ENCODE data around the gene FYB1. TPM values are rescaled to one million over a fixed set of nuclear protein-coding genes. Genes with fewer than 3 reads are reported as not detected.

FYB1 gene
- total RNA-seq, 1 donor from 2014 or later: 1.6 TPM

DNA sequence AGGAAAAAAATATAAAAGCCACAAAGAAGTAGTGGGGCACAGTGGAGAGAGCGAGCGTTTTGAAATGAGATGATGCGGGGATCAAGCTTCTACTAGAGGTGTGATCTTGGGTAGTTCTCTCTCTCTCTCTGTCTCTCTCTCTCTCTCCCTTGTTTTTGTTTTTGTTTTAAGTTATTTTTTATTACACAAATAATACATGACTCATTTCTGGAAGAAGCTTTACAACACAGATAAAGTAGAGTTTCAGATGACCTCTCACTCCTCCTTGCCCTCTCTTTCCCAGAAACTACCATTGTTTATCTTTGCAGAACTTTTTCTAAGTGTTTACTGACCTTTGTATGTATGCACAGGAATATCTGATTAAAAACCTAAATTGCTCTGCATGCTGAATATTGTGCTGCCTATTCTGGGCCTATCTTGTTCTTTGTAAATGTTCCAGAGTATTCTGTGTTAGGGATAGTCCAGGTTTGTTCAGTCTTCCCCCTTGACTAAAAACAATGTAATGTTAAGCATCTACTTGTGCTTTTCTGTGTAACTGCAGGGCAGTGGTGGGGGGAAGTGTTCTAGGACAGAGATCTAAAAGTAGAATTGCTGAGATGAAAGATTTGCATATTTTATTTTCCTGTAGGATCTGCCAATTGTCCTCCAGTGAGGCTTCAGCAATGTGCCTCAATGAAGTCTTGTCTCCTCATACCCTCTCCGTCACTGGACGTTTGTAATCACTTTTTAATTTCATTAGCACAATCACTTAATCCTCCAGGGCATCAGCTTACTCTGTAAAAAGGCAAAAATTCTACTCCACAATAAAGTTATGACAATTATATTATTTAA, 52.0 kb downstream of the FYB1 start:
- DNase-seq (ENCODE audit: low spot score in 2 of 2): no peak
- FAIRE-seq: no peak

DNA sequence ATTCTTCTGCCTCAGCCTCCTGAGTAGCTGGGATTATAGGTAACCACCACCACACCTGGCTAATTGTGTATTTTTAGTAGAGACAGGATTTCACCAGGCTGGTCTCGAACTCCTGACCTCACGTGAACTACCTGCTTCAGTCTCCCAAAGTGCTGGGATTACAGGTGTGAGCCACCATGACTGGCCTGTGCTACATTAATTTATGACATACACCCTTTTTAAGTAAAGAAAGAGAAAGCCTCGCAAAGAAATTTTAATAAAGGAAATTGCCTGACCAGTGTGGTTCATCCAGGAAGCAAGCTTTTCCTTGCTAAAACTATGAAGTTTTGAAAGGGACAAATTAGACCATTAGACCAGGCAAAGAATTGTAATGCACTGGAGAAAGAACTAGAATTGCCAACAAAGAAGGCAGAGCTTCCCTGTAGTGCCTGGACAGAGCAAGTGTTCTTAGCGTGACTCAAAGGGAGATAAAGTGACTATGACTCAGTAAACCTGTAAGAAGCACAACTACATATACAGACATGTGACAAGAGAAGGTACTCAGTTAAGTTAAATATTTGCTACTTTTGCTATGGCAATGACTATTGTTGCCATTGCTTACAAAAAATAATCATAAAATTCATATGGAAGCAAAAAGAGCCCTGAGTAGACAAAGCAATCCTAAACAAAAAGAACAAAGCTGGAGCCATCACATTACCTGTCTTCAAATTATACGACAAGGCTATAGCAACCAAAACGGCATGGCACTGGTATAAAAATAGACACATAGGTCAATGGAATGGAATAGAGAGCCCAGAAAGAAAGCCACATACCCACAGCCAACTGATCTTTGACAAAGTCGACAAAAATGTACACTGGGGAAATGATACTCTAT, 54.6 kb downstream of the FYB1 start:
- FAIRE-seq (no peak), DNase-seq (ENCODE audit: low spot score in 2 of 2) (no peak)

DNA sequence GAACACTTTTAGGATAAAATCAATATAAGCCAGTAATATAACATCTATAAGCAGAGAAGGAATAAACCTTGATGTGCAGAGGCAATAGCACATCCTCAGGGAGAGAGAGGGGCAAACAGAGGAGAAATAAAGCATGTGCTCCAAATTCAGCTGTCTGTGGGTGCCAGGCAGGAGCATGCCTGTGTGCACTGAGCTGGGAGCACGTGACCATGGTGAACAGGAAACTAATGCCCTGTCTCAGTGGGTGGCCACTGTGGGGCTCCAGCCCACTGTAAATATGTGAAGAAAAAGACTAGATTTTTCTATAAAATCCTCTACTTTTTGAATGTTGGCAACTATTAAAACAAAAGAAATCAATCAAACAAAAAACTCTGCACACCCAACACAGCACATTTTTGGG, 55.3 kb downstream of the FYB1 start:
- no peak for FAIRE-seq
- no peak for DNase-seq (ENCODE audit: low spot score in 2 of 2)

DNA sequence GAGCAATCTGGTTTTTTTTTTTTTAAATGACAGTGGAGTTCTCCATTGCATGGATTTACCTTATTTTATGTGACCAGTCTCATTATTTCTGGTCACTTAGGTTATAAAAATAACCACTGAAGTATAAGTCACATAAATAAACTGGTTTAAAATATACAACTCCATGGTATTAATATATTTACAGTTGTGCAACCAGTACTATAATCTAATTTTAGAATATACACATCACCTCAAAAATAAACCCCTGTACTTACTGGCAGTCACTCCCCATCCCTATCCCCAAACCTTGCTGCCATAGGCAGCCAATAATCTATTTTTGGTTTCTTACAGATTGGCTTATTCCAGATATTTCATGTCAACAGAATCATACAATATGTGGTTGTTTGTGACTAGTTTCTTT, 57.8 kb downstream of the FYB1 start:
- DNase-seq (ENCODE audit: low spot score in 2 of 2) (no peak), FAIRE-seq (no peak)

DNA sequence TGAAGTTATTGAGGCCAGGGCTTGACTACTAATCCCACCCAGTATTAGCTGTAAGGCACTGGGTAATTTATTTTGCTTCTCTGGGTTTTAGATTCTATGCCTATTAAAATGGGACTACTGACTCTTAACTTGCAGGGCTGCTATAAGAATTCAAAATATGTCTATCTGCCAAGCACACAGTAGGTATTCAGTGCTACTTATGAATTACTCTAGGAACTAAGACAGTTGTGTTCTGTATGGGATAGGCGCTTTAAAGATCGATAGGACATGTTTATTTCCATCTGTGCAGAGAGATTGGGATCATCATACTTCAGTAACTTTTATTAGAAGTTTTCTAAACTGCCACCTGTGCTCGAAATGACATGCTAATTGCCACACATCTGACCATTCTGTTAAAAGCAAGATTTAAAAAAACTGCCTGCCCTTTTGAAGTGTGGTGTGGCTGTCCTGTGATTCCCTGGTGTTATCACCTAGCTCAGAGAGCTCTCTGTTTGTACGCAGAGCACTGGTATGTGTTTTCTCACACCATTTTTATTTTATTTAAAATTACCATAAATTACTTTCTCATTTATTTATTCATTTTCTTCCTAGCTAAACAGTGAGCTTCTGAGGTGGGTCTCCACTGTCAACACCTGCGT, 58.7 kb downstream of the FYB1 start:
- FAIRE-seq (no peak), DNase-seq (ENCODE audit: low spot score in 2 of 2) (no peak)

DNA sequence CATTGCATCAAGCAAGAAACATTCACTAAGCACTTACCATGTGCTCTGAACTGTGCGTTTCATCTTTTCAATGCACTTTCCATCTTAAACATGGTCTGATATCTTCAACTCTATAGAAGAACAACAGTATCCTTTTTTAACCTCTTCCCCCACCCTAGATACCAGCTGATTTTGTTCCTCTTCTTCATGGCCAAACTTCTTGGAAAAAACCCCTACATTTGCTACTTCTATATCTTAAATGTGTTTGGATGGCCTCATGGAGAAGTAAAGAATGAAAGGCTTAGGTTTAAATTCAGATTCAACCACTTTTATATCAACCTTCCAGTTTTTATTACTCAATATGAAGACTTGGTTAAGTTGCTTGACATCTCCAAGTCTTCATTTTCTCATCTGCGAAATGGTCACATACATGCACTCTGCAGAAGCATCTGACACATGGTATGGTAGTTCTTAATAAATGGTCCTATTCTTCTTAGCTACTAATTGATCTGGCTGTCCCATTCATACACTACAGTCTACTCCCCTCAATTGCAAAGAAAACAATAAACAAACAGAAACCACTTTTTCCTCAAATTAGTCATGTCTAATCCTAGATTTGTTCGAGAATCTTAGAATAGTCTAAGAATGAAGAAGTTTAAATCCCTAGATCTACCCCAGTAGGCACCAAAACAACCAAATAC, 59.4 kb downstream of the FYB1 start:
- no peak for DNase-seq (ENCODE audit: low spot score in 2 of 2)
- FAIRE-seq: no peak

DNA sequence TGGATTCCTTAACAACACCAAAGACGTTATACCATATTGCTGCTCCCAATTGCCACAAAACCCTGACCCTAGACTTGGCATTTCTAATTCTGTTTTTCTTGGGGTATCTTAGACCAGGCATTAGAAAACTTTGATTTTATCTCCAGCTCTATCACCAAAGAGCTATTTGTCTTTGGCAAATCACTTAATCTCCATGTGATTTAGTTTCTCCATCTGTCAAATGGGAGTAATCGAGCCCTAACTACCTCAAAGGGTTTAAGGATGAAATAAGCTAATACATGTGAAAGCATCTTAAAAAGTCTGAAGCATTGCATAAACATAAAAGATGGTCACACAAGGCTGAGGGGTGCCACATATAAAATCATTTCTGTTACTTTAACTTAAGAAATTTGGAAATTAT, 60.6 kb downstream of the FYB1 start:
- FAIRE-seq: no peak

DNA sequence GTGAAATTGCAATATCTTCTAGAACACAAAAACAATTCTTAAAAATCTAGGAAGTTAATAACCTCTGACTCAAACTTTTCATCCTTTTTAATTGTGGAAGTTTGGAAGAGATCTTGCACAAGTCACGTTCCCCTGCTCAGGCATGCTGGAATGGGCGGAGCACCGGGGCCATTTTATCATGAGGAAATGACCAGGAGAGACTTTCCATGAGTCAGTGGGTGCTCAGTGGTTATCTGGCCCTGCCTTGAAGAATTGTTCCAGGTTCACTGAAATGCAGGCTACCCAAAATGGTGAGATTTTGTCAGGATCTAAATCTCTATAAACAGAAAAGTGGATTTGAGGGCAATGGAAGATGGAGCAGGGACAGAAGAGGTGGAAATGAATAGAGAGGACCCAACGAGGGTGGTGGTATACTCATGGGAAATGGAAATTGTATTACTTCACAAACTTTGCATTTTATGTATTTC, 61.2 kb downstream of the FYB1 start:
- DNase-seq (ENCODE audit: low spot score in 2 of 2) (no peak), FAIRE-seq (no peak)

More for the DNA sequence above, 60.6 kb downstream of the FYB1 start:
- DNase-seq (ENCODE audit: low spot score in 2 of 2): no peak

DNA sequence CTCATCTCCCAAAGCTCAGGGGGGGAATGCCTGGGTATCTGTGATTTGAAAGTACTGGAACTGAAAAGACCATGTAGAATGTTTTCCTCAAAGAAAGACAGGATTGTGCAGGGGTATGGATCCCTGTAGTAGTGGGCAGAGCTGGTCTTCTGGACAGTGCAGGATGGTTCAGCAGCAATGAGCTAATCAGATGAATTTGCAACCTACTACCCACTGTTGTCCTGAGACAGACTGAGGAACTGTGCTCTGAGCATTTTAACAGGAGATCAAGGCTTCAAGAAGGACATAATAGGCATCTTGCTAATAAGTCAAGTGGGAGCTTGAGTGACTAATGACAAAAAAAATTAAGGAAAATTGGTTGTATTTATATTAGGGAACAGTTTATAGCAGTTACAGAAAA, 61.7 kb downstream of the FYB1 start:
- FAIRE-seq (no peak), DNase-seq (ENCODE audit: low spot score in 2 of 2) (no peak)

DNA sequence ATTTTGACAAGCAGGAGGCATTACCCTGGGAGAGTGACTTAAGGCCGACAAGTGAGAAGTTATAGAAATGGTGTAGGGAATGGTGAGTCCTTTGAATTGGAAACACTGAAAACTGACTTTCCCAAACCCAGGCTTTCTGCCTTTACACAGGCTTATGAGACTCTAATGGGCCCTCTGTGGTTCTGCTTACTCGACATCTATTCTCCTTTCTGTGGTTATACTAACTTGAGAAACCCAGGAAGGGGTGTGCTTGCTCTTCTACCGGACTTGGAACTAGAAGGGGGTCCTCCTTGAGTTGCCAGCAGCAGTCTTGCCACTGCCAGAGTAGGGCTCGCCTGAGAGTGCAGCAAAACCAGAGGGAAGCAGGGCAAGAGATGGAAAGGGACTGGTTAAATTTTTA, 63.3 kb downstream of the FYB1 start:
- FAIRE-seq: no peak
- DNase-seq (ENCODE audit: low spot score in 2 of 2): no peak

DNA sequence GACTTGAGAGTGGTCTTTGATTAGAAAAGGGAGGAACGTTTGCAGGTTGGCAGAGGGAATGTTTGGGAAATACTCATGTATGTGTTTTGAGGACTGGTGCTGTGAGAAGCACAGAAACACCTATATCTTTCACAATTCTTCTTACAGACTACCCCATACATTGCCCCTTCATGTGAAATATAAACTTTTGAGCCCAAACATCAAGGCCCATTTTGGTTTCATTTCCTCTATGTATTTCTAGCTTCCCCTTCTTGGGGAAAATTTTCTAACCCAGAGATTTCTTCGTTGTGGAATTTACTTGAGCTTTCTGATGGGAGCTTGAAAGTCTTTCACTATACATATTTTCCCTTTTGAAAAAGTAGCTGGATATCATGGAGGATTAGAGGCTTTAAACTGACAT, 67.6 kb downstream of the FYB1 start:
- no peak for DNase-seq (ENCODE audit: low spot score in 2 of 2)
- no peak for FAIRE-seq

DNA sequence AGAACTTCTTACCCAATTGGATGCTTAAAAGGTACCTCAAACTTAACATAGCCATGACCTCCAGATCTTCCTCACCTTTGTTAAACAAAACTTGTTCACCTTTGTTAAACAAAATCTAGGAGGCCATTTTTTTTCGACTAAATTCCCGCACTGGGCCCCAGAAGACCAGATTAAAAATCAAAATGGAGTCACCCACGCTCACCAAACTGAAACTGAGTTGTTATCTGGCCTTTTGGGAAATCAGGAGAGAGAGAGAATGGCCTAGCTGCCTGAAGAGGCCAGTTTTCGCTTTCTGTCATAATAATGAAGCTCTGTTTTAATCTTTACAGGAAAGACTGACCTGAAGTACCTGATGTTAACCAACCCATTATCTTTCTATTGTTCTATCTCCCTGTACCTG, 69.4 kb downstream of the FYB1 start:
- no peak for FAIRE-seq
- no peak for DNase-seq (ENCODE audit: low spot score in 2 of 2)

DNA sequence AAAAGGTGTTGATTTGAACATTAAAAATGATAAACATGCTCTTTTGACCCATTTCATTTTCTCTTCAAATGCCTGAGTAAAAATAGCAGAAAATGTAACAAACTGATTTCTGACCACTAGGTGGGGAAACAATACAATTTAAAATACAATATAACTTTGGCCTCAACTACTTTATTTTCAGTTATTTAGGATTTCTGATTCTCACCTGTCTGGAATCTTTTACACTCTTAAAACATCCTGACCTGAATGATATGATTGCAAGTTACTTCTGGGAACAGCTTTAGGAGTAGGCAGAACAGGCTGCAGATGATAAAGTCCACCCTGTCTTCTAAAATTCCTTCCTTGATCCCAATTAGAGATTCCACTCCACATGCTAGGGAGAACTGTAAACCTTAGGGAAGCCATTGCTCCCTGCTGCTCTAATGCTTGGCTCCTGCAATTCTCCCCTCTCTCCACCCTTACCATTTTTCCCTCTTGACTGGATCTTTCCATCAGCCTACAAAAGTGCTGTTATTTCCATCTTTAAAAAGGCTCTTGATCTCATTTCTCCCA, 70.3 kb downstream of the FYB1 start:
- FAIRE-seq: peak; percentile 89
- DNase-seq (ENCODE audit: low spot score in 2 of 2): peak in 1 of 2 donors; percentile 7

DNA sequence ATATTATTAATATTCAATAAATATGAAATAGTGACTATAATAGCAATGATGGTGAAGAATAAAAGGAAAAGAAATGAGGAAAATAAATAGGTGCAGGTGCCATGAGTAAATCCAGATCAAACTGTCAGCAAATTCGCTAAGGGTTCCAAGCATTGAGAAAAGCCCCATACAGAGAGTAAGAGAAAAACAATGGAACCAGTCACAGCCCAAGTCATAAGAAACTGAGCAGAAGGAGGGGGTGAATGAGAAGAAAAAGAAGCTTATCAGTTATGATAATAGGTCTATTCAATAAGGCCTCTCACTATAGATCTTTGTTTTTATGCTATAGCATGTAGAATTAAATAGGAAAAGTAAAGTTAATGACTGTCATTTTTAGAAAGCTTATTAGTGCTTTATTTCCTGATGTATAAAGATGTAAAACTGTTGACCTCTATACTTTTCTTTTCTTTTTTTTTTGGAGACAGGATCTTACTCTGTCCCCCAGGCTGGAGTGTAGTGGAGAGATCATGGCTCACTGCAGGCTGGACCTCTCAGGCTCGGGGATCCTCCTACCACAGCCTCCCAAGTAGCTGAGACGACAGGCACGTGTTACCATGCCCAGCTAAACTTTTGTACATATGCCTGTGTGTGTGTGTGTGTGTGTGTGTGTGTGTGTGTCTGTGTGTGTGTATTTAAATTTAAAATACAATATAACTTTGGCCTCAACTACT, 72.4 kb downstream of the FYB1 start:
- no peak for DNase-seq (ENCODE audit: low spot score in 2 of 2)
- peak; percentile 17 for FAIRE-seq

DNA sequence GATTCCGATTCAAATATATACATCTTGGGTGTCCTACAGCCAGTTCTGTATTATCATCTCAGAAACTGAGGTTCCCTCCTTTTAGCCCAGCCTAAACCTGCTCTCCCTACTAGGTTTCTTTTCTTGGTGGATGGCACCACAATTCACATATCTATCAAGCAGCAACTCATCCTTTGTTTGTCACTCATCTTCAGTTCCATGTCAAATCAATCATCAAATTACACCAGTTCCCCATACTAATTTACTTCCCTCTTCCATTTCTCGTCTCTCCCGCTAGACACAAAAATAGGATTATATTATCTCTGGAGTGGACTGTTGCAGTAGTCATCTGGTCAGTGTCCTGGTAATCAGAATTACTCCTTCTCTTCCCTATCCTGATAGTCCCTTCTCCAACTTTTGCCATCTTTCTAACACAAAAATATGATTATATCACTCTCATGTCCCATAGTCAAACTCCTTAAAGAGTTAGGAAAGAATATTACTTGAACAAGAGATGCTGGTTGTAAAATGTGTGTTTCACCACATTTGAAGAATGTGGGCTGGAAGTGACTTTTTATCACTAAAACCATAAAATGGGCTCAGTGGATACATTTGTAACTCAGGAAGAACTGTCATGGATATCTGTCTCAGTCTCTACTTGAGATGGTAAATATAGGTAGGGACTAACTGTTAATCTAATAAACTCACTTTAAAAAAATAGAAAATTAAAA, 76.1 kb downstream of the FYB1 start:
- no peak for DNase-seq (ENCODE audit: low spot score in 2 of 2)
- FAIRE-seq: no peak

DNA sequence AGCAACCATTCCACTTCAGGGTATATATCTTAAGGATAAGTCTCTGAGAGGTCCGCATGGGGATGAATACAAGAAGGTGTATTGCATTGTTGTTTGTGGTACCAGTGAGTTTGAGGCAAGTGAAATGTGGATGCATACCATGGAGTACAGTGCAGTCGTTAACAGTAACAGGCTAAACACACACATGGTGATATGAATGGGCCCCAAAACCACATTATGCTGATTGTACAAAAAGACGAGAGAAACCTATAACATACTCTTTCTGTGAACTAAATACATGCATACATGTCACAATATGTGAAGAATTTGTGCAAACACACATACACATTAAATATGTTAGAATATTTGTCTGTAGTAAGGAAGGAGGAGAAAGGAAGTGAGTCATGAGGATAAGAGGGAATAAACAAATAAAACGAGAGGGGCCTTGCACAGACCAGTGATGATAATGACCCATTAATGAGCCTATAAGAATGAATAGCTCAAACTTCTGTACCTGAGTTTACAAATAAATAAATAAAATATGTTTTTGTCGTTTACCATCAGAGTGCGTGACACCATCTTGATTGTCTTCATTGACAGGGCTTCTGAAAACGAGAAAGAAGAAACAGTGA, 78.7 kb downstream of the FYB1 start:
- no peak for FAIRE-seq

DNA sequence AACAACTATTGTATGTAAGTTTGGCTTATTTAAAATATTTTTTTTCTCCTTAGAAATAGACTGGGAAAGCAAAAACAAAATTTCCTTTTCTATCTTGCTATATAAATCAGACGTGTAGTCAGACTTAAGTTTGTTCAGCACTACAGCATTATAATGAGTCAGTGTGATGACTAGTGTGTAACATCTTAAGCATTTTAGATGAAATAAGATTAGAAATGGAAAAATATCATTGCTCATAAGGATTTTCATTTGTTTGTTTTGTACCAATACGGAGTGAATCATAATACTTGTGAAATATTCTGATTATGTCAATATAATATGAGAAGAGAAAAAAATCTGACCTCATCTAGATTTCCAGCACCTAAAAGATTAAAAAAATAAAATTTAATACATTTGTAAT, 80.5 kb downstream of the FYB1 start:
- no peak for DNase-seq (ENCODE audit: low spot score in 2 of 2)
- FAIRE-seq: no peak

More for the DNA sequence above, 78.7 kb downstream of the FYB1 start:
- no peak for DNase-seq (ENCODE audit: low spot score in 2 of 2)

DNA sequence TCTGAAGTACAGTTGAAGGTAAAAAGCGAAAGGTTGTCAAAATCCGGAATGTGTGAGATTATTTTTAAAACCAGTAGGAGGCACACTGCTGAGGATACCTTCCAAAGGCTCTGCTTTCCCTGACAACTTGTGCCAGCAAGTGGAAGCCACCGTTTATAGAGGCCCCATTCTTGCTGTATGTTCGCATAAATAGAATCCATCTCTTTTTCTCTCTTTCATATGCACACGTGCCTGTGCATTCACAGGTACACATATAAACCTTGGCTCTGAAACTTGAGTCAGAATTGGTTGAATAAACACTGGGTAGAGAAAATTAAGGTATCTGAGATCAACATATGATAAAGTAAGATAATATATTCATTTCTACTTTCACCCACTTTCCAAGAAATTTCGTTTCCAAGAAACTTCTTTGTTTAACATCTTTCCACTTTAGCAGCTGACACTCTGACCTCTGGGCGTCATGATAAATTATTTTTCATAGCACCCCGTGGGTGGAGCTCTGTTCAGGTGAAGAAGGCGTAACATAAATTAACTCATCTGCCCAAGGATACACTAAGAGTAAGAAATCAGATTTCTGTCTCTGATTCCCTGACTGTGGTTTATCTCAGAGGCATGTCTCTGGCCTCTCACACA, 81.4 kb downstream of the FYB1 start:
- no peak for FAIRE-seq
- DNase-seq (ENCODE audit: low spot score in 2 of 2): no peak

All from frontal cortex (tissue), 4 donors.